WERI-Rb-1 (cell line): ENCODE data around the gene NXN.

Source experiments
- DNase-seq: peaks from one replicate; pipeline ENCODE4 v3.0.0-alpha.2; 2020
- H3K27ac ChIP-seq: fragments of 250-450 bp; sonication (Bioruptor Pico); 2 replicates; pipeline ENCODE4 v1.5.1; 2020; ENCODE audit warnings: mild to moderate bottlenecking, moderate library complexity
- H3K27me3 ChIP-seq: fragments of 250-450 bp; sonication (Bioruptor Pico); 2 replicates; pipeline ENCODE4 v1.5.1; 2021; ENCODE audit warnings: mild to moderate bottlenecking, low read depth, moderate library complexity; ENCODE audit not compliant: insufficient read depth, severe bottlenecking
- H3K36me3 ChIP-seq: fragments of 250-450 bp; sonication (Bioruptor Pico); 2 replicates; pipeline ENCODE4 v1.5.1; 2020; ENCODE audit warnings: mild to moderate bottlenecking, moderate library complexity
- H3K4me3 ChIP-seq: 2 replicates; pipeline ENCODE4 v1.5.1; 2011; ENCODE audit warnings: low read depth, mild to moderate bottlenecking, control low read depth, low read length
- H3K9me3 ChIP-seq: fragments of 250-450 bp; sonication (Bioruptor Pico); 2 replicates; pipeline ENCODE4 v1.5.1; 2021; ENCODE audit warnings: mild to moderate bottlenecking, moderate library complexity; ENCODE audit not compliant: severe bottlenecking
- CTCF ChIP-seq: IDR thresholded peaks from 2 replicates; pipeline ENCODE4 v1.5.1; 2011; ENCODE audit warnings: low read depth, mild to moderate bottlenecking, control low read depth, inconsistent platforms, low read length

Gene NXN

DNA sequence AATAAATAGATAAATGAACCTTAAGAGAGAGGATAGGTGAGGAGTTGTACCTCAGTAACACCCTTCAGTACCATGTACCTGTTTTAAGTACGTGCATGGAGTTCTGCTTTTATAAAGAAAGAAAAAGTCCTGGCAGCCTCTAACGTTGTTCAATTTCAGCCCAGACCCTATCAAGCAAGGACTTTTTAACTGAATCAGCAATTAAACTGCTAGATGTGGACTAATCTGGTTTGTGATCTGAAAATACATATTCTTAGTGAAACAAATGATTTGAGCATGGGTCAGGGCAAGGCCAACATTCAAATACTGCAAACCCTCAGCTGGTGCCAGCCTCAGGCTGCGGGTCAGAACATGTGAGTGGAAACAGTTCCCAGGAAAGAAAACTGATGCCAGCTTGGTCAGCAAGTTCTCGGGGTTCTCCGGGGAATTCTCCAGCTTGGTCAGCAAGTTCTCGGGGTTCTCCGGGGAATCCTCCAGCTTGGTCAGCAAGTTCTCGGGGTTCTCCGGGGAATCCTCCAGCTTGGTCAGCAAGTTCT, 112.9 kb downstream of the NXN start:
- H3K9me3 ChIP-seq = no peaks in the 10 kb centered on the region
- no peak for TF ChIP-seq CTCF
- H3K27ac ChIP-seq = no peak overlapping the region
- no peak for DNase-seq
- peaks cover 24% of the 10 kb centered on the region for H3K36me3 ChIP-seq
- H3K27me3 ChIP-seq = no peaks in the 10 kb centered on the region
- H3K4me3 ChIP-seq = no peak overlapping the region

DNA sequence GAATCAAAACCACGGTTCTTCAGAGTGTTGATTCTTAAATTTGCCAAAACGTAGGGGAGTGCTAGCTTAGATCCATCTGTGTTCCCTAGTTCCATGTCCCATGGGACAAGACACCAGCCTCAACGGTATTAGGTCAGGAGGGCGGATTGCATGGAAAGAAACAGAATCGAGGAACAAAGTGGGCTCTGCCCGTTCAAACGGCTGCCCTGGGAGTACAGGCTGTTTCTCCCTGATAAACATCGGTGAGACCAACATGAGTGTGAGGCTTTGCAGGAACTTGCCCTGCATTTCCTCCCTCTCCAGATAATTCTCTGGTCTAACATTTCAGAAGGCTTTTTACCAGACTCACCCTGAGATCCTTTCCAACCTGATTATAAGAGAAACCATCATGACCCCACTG, 115.3 kb downstream of the NXN start:
- Histone ChIP-seq H3K27ac (no peak overlapping the region), H3K9me3 (no peaks in the 10 kb centered on the region), H3K36me3 (peaks cover 24% of the 10 kb centered on the region), H3K27me3 (no peaks in the 10 kb centered on the region), H3K4me3 (no peak overlapping the region)
- TF ChIP-seq CTCF = no peak
- DNase-seq = no peak

- DNase-seq = no peak
Observed at GRCh38 chr17:863880-864279, 115.7 kb downstream of the NXN start.

GRCh38 chr17:862582-862981, 117.0 kb downstream of the NXN start:
- TF ChIP-seq CTCF = no peak
- Histone ChIP-seq H3K4me3 (no peak overlapping the region), H3K27ac (no peak overlapping the region)

More at GRCh38 chr17:863880-864279, 115.7 kb downstream of the NXN start:
- H3K9me3 ChIP-seq = no peaks in the 10 kb centered on the region
- H3K27me3 ChIP-seq = no peaks in the 10 kb centered on the region
- no peak overlapping the region for H3K4me3 ChIP-seq
- no peak overlapping the region for H3K27ac ChIP-seq
- TF ChIP-seq CTCF = no peak
- peaks cover 24% of the 10 kb centered on the region for H3K36me3 ChIP-seq

DNA sequence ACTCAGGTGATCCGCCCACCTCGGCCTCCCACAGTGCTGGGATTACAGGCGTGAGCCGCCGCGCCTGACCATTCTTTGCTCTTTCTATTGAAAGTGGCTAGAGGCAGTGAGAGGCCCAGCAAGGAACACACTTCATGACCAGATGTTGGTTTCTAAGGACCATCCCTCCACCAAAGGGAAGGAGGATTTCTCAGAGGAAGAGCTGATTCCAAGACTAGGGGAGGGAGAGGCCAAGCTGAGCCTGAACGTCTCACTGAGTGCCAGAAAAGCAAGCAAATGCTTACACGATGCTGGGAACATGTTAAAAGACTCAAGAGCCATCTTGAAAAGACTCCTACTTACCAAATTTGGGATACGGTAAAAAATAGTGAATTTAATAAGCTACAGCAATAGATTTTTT, 118.2 kb downstream of the NXN start:
- no peak for TF ChIP-seq CTCF
- no peaks in the 10 kb centered on the region for H3K27me3 ChIP-seq

More at GRCh38 chr17:862582-862981, 117.0 kb downstream of the NXN start:
- H3K9me3 ChIP-seq = no peaks in the 10 kb centered on the region
- H3K36me3 ChIP-seq = peaks cover 24% of the 10 kb centered on the region
- no peak for DNase-seq
- H3K27me3 ChIP-seq = no peaks in the 10 kb centered on the region

DNA sequence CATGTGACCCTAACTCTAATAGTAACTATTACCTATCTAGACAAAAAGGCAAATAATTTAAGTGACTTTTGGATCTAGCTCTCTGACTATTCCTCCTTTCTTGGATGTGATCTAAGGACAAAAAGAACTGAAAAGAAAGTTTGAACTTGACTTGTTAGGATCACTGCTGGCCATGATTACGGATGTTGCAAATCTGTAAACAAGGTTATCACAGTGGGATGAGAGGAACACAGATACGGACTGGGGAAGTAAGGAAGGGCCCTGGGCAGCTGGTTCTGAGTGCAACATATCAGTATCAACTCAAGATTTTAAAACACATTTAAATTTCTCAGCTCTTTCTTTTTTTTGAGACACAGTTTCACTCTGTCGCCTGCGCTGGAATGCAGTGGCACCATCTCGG, 118.8 kb downstream of the NXN start:
- Histone ChIP-seq H3K9me3 (no peaks in the 10 kb centered on the region), H3K27ac (no peak overlapping the region), H3K27me3 (no peaks in the 10 kb centered on the region), H3K4me3 (no peak overlapping the region), H3K36me3 (peaks cover 22% of the 10 kb centered on the region)
- TF ChIP-seq CTCF = no peak
- no peak for DNase-seq

More for the DNA sequence above, 118.2 kb downstream of the NXN start:
- H3K9me3 ChIP-seq = no peaks in the 10 kb centered on the region
- peaks cover 22% of the 10 kb centered on the region for H3K36me3 ChIP-seq
- DNase-seq = no peak
- H3K27ac ChIP-seq = no peak overlapping the region
- H3K4me3 ChIP-seq = no peak overlapping the region
